Measurements from ENCODE around the gene SORBS2. TPM values are rescaled to one million over a fixed set of nuclear protein-coding genes. Genes with fewer than 3 reads are reported as not detected.

The SORBS2 gene
- total RNA-seq, 2 donors from 2014 or later, result 7.0 to 13.8 TPM

DNA sequence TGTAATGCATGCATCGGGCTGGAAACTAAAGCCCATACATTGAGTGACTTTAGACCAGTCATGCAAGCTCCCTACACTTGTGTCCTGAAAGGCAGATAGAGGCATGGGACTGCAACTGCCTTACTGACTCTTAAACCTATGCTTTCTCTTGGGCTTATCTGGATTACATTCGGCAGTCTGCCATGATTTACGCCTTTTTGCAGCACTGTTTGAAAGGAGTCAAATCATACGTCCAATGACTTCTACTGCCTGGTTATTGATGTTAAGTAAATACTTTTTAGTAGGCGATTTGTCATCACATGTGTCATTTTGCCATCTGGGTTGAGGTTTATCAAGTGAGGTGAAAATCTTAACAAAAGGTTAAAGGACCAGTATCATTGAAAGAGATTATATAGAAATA lies 31.5 kb downstream of the SORBS2 start:
- H3K9me3 Mint-ChIP-seq, result no peaks in the 10 kb centered on the region
- no peaks in the 10 kb centered on the region for H3K36me3 ChIP-seq (ENCODE audit: control insufficient read depth, insufficient read depth, low read length)
- no peak overlapping the region for H3K9ac ChIP-seq (ENCODE audit: extremely low read depth, low read length, poor library complexity, severe bottlenecking)
- H3K4me3 Mint-ChIP-seq, result no peak overlapping the region
- no peaks in the 10 kb centered on the region for H3K9me3 ChIP-seq (ENCODE audit: control insufficient read depth, low read length)
- peaks cover 2% of the 10 kb centered on the region for H3K27me3 Mint-ChIP-seq (ENCODE audit: insufficient read depth)
- peaks cover 8% of the 10 kb centered on the region for H3K4me1 Mint-ChIP-seq
- no peaks in the 10 kb centered on the region for H3K36me3 Mint-ChIP-seq (ENCODE audit: low read depth)
- no peak overlapping the region for H3K27ac Mint-ChIP-seq
- TF ChIP-seq, protein P1, sequence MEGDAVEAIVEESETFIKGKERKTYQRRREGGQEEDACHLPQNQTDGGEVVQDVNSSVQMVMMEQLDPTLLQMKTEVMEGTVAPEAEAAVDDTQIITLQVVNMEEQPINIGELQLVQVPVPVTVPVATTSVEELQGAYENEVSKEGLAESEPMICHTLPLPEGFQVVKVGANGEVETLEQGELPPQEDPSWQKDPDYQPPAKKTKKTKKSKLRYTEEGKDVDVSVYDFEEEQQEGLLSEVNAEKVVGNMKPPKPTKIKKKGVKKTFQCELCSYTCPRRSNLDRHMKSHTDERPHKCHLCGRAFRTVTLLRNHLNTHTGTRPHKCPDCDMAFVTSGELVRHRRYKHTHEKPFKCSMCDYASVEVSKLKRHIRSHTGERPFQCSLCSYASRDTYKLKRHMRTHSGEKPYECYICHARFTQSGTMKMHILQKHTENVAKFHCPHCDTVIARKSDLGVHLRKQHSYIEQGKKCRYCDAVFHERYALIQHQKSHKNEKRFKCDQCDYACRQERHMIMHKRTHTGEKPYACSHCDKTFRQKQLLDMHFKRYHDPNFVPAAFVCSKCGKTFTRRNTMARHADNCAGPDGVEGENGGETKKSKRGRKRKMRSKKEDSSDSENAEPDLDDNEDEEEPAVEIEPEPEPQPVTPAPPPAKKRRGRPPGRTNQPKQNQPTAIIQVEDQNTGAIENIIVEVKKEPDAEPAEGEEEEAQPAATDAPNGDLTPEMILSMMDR (conservative IDR thresholded peaks at IDR 0.05), result no peak
- no peak overlapping the region for H3K4me3 ChIP-seq (ENCODE audit: low read length)
- WGBS, 2 experiments (ENCODE audit: insufficient coverage in 1 of 2, insufficient read length in 1 of 2), result 93 to 100% methylated on average over 4 to 5 of the region's 5 CpGs
- no peaks in the 10 kb centered on the region for H3K27me3 ChIP-seq (ENCODE audit: control insufficient read depth, insufficient read depth, low read length, poor library complexity, severe bottlenecking)
- no peak for DNase-seq
- H3K4me1 ChIP-seq (ENCODE audit: control insufficient read depth, insufficient read depth, low read length), result no peaks in the 10 kb centered on the region
- no peak overlapping the region for H3K27ac ChIP-seq (ENCODE audit: low read depth, low read length)

DNA sequence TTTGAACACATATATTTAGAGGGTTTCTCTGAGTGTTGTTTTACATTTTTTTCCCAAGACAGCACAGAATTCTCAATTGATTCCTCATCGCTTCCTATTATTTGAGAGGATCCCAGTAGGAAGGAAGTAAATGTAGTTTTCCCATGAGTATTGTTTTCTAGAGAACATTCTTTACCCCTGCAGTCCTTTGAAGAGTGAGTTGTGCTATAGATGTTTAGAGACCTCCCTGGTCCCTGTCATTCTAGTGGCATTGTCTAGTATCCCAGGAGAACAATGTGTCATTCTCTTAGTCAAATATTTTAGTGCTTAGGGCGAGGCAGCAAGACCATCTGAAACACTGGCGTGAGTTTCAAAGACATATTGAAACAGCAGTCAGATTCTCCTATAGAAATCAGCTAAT lies 32.5 kb downstream of the SORBS2 start:
- no peaks in the 10 kb centered on the region for H3K9me3 Mint-ChIP-seq
- peaks cover 14% of the 10 kb centered on the region for H3K4me1 Mint-ChIP-seq
- no peak overlapping the region for H3K4me3 Mint-ChIP-seq
- H3K36me3 Mint-ChIP-seq (ENCODE audit: low read depth), result no peaks in the 10 kb centered on the region
- Histone ChIP-seq H3K36me3 (ENCODE audit: control insufficient read depth, insufficient read depth, low read length) (no peaks in the 10 kb centered on the region), H3K9ac (ENCODE audit: extremely low read depth, low read length, poor library complexity, severe bottlenecking) (no peak overlapping the region), H3K27me3 (ENCODE audit: control insufficient read depth, insufficient read depth, low read length, poor library complexity, severe bottlenecking) (no peaks in the 10 kb centered on the region), H3K9me3 (ENCODE audit: control insufficient read depth, low read length) (no peaks in the 10 kb centered on the region), H3K4me3 (ENCODE audit: low read length) (no peak overlapping the region), H3K27ac (ENCODE audit: low read depth, low read length) (peak overlapping the region; percentile 30), H3K4me1 (ENCODE audit: control insufficient read depth, insufficient read depth, low read length) (no peaks in the 10 kb centered on the region)
- H3K27ac Mint-ChIP-seq, result no peak overlapping the region
- 62 to 88% methylated on average over 3 of the region's 3 CpGs for WGBS, 2 experiments (ENCODE audit: insufficient coverage in 1 of 2, insufficient read length in 1 of 2)
- H3K27me3 Mint-ChIP-seq (ENCODE audit: insufficient read depth), result peaks cover 2% of the 10 kb centered on the region
- TF ChIP-seq, protein P1 (conservative IDR thresholded peaks at IDR 0.05), result no peak
- no peak for DNase-seq

DNA sequence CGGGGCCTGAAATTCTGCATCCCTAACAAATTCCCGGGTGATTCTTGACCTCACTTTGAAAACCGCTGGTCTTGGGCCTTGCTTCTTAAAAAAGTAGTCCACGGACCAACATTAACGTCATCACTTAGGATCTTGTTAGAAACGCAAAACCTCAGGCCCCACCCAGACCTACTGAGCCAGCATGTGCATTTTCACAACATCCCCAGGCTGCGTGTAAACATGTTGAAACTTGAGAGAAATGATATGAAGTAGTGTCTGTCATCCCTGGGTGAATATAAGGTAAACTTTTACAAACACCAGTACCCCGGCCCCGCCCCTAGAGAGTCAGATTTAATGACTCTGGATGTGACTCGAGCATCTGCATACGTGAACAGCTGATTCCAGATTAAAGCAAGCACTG lies 33.7 kb downstream of the SORBS2 start:
- Histone ChIP-seq H3K27me3 (ENCODE audit: control insufficient read depth, insufficient read depth, low read length, poor library complexity, severe bottlenecking) (peaks cover 4% of the 10 kb centered on the region), H3K4me1 (ENCODE audit: control insufficient read depth, insufficient read depth, low read length) (peaks cover 4% of the 10 kb centered on the region), H3K4me3 (ENCODE audit: low read length) (no peak overlapping the region), H3K9ac (ENCODE audit: extremely low read depth, low read length, poor library complexity, severe bottlenecking) (no peak overlapping the region), H3K27ac (ENCODE audit: low read depth, low read length) (no peak overlapping the region), H3K9me3 (ENCODE audit: control insufficient read depth, low read length) (no peaks in the 10 kb centered on the region), H3K36me3 (ENCODE audit: control insufficient read depth, insufficient read depth, low read length) (no peaks in the 10 kb centered on the region)
- H3K4me3 Mint-ChIP-seq, result no peak overlapping the region
- peaks cover 3% of the 10 kb centered on the region for H3K27me3 Mint-ChIP-seq (ENCODE audit: insufficient read depth)
- no peak for DNase-seq
- H3K9me3 Mint-ChIP-seq, result no peaks in the 10 kb centered on the region
- no peaks in the 10 kb centered on the region for H3K36me3 Mint-ChIP-seq (ENCODE audit: low read depth)
- whole genome bisulfite sequencing, 2 experiments (ENCODE audit: insufficient coverage in 1 of 2, insufficient read length in 1 of 2), result 93 to 94% methylated on average over 8 to 11 of the region's 11 CpGs
- TF ChIP-seq, protein P1 (conservative IDR thresholded peaks at IDR 0.05), result no peak
- H3K27ac Mint-ChIP-seq, result no peak overlapping the region
- H3K4me1 Mint-ChIP-seq, result peaks cover 25% of the 10 kb centered on the region

Measured in endodermal cell (in vitro differentiated cells).